IPS-NIHi7 (cell line): ENCODE measurements around the gene MS4A8.
"Not testable (repeated sequence)": the region's sequence is repeated elsewhere in the genome, so short reads cannot be mapped to it uniquely, and the experiment has no call there.

Source experiments
- DNase-seq: peaks from one replicate; pipeline ENCODE4 v3.0.0; 2012; ENCODE audit warnings: mixed read lengths; ENCODE audit errors: extremely low spot score

MS4A8 gene

GRCh38 chr11:60724420-60724819 is 25.0 kb downstream of the MS4A8 start, which contains the start of gene MS4A18:
Gene MS4A18 (plus strand): TSS chr11:60724720.
- no peak for DNase-seq

GRCh38 chr11:60725592-60725991 is 26.2 kb downstream of the MS4A8 start:
- DNase-seq, result no peak

DNA sequence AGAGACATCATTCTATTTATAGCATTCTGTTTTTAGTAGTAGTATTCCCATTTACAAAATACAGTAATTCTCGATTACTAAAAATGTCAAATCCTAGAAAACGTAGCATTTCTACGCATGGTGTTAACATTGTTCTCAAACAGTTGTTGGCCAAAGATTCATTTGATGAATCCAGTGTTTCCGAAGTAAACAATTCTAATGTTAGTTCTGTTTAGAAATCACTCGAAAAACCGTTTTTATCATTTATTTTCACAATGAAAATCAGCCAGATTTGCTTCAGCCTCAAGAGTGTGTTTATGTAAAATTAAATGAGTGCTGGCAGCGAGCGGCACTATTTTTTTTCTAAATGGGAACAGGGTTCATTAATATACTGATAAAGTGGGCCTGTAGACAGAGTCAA is 32.2 kb downstream of the MS4A8 start:
- DNase-seq, result no peak

- no peak for DNase-seq
These were observed 34.9 kb downstream of the MS4A8 start for GRCh38 chr11:60734279-60734678.

DNA sequence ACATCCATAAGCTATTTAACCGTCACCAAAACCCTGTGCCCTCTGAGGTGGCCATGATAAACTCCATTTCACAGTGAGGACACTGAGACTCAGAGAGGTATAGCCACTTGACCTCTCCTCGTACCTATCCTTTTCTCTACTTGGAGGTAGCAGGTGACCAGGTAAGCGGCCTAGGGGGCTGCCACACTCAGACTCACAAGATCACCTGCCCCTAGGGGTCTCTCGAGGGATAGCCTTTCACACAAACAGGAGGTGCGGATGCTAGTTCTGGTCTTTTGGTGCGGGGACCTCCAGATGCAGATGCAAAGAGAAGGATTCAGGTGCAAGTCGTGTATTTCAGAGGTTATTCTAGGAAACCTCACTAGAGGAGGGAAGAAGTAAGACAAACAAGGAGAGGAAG is 39.7 kb downstream of the MS4A8 start:
- DNase-seq, result peak; percentile 72

DNA sequence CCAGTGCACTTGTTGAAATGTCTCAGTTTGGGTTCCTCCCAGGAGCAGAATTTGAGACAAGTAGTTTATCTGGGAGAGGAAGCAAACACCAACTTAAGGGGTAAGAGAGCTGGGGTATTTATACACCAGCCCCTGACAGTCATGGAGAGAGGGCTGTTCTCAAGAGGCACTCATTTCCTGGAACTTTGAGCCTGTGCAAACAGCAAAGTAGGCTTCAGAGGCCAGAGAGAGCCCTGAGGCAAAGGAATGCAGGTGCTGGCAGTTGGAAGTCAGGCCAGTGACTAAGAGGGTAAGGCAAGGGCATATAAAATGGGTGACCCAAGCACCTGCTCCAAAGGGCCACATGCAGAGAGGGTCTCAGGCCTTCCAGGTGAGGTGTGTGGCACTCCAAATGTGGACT is 41.2 kb downstream of the MS4A8 start:
- DNase-seq, result no peak

DNA sequence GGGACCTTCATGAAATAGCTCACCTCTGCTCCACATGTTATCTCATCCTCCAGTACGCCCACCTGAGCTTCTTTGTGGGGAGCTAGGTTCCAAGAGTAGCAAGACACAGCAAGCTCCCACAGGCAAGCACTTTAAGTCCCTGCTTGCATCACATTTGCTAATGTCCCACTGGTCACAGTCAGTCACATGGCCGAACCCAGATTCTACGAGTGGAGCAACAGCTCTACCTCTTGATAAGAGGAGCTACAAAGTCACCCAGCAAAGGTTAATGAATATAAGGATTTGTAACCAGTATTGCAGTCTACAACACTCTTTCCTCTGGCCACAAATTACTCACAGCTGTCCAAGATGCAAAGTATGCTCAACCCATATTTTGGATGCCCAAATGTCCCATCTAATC is 42.0 kb downstream of the MS4A8 start:
- no peak for DNase-seq

DNA sequence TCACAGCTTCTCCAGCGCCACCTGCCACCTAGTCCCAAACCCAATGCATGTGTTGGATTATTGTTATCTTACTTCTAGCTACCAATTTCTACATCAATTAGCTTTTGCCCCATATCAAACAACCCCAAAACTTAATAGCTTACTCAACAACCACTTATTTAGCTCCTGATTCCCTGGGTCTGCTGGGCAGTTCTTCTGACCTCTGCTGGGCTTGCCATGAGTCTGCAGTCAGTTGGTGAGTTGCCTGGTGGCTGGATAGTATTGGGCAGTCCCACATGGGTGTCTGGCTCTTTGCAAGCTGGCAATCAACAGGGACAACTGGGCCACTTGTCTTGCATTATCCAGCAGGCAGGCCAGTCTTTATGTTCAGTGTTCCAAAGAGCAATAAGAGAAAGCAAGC is 43.6 kb downstream of the MS4A8 start:
- peak; percentile 32 for DNase-seq

- no peak for DNase-seq
These were observed 44.7 kb downstream of the MS4A8 start for GRCh38 chr11:60744114-60744513.

DNA sequence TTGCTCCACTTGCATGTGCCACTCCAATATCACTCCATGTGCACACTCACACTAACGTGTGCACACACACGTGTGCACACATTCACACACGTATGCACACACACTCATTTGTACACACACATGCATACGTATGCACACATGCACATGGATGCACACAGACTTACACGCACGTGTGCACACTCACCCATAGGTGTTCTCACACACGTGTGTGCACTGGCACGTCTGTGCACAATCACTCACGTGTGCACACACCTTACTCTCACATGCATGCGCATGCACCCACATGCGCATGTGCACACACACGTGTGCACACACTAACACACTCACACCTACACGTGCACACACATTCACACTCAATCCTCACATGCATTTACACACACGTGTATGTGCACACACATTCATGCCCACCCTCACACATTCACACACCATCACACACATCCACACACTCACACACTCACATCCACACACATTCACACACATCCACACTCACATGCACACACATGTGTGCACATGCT is 48.0 kb downstream of the MS4A8 start:
- no peak for DNase-seq

DNA sequence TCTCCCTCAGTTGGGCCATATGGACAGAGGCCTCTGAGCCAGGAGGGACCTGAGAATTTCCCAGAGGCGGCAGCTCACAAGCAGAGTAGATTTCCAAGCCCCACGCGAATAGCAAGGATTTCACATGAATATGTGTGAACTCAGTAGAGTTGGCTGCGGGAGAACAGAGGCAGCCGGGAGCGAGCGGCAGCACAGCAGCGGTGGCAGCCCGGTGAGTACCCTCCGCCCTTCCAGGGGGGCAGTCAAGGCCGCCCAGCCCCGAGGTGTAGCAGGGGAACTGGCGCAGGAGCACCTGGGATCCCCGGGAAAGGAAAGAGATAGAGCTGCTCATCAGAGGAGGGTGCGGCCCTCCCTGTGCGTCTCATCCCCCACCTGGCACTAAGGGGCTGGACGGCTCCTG is 48.8 kb downstream of the MS4A8 start:
- DNase-seq, result no peak

DNA sequence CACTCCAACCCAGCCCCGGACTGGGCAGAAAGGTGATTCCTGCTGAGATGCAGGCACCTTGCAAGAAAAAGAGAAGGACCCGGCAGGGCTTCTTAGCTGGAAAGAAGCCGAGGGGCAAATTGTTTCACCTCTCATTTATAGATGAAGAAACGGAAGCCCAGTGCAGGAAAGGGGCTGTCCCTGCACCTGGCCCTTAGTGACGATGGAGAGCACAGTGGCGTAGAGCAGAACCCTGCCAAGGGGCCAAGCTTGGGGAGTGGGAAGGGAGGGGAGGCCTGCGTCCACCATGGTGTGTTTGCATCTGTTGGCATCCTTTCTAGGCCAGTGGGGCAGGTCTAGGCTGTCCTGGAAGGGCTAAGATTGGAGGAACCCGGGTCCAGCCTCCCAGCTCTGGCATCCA is 49.4 kb downstream of the MS4A8 start:
- DNase-seq, result no peak

DNA sequence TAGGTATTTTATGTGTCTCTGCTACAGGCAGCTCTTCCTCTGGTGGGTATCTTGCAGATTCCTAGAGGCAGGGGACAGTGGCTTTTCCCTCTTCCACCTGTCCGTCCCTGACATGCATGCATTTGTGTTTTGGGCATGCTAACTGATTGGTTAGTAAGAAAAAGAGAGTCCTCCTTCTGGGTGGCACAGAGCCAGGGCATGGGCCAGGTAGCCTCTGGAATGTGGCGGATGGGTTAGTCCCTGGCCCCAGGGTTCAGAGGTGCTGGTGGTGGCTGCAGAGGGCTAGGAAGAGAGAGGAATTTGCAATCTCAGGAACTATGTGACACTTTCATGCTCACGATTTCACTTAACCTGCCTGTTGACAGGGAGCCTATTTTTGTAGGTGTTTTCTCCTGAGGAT is 51.5 kb downstream of the MS4A8 start:
- DNase-seq, result no peak

- DNase-seq, result no peak
These were observed 53.9 kb downstream of the MS4A8 start for GRCh38 chr11:60753309-60753708.

GRCh38 chr11:60754887-60755286 is 55.5 kb downstream of the MS4A8 start:
- DNase-seq, result no peak

- DNase-seq, result peak; percentile 68
These were observed 57.1 kb downstream of the MS4A8 start, which contains the start of gene MS4A15 for GRCh38 chr11:60756307-60757032. Gene MS4A15 (plus strand): TSS chr11:60756867. CDS start chr11:60763734, 6,867 bp downstream.

DNA sequence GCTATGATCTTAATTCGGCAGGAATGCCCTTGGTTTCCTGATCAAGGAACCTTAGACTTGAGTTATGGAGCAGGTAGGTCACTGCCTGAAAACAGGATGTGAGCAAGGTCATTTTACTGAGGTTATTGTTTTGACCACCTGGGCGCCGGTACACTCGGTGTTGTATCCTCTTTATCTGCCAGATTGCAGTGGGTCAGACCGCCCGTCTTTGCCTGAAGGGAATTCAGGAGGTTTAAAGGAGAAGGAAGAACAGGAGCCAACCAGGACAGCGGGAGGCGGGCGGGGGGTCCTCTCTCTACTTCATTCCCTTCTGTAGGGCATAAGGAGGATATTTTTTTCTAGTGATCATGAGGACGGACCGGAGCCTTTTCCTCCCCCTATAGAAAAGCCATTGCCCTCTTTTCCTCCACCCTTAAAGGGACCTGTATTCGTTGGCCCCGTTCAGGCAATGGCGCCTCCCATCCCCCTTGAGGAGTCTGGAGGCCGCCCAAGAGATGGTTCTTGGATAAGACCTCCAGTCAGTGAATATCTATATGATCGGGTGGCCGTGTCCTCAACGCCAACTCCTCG is 57.9 kb downstream of the MS4A8 start:
- DNase-seq, result no peak

GRCh38 chr11:60758671-60759070 is 59.3 kb downstream of the MS4A8 start:
- DNase-seq, result not testable (repeated sequence)

DNA sequence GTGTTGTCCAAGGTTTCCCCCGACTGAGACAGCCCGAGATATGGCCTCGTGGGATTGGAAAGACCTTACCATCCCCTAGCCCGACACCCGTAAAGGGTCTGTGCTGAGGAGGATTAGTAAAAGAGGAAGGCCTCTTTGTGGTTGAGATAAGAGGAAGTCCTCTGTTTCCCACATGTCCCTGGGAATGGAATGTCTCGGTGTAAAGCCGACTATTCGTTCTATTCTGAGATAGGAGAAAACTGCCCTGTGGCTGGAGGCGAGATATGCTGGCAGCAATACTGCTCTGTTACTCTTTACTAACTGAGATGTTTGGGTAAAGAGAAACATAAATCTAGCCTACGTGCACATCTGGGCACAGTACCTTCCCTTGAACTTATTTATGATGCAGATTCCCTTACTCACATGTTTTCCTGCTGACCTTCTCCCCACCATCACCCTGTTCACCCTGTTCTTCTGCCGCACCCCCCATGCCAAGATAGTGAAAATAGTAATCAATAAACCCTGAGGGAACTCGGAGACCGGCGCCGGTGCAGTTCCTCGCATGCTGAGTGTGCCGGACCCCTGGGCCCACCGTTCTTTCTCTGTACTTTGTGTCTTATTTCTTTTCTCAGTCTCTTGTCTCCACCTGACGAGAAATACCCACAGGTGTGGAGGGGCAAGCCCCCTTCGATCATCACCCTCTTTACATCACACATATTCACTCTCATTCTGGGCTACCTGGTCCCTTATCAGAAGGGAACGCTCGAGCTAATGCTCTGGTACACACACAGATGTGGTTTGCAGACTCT is 60.2 kb downstream of the MS4A8 start:
- not testable (repeated sequence) for DNase-seq

- no peak for DNase-seq
These were observed 62.2 kb downstream of the MS4A8 start for GRCh38 chr11:60761436-60762190.

- DNase-seq, result no peak
These were observed 63.7 kb downstream of the MS4A8 start for GRCh38 chr11:60762851-60763691.
